AG09319 (cell line): ENCODE results near the gene TFPI.

Source experiments
- DNase-seq: peaks from one replicate; pipeline ENCODE4 v3.0.0-alpha.2; 2010; ENCODE audit warnings: low read depth; ENCODE audit errors: extremely low read depth
- TF ChIP-seq, protein P1 (sequence below): IDR thresholded peaks from 2 replicates; pipeline ENCODE4 v1.5.1; 2011; ENCODE audit warnings: low read depth, mild to moderate bottlenecking, inconsistent platforms, low read length, moderate library complexity

The TFPI gene

DNA sequence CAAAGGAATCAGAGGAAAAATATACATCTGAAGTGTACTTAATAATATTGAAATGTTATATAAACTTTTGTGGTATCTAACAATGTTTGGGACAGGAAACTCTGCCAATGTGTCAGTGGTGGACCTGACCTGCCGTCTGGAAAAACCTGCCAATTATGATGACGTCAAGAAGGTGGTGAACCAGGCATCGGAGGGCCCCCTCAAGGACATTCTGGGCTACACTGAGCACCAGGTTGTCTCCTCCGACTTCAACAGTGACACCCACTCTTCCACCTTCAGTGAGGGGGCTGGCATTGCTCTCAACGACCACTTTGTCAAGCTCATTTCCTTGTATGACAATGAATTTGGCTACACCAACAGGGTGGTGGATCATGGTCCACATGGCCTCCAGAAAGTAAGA lies 138.8 kb downstream of the TFPI start:
- DNase-seq, result no peak
- TF ChIP-seq, protein P1, sequence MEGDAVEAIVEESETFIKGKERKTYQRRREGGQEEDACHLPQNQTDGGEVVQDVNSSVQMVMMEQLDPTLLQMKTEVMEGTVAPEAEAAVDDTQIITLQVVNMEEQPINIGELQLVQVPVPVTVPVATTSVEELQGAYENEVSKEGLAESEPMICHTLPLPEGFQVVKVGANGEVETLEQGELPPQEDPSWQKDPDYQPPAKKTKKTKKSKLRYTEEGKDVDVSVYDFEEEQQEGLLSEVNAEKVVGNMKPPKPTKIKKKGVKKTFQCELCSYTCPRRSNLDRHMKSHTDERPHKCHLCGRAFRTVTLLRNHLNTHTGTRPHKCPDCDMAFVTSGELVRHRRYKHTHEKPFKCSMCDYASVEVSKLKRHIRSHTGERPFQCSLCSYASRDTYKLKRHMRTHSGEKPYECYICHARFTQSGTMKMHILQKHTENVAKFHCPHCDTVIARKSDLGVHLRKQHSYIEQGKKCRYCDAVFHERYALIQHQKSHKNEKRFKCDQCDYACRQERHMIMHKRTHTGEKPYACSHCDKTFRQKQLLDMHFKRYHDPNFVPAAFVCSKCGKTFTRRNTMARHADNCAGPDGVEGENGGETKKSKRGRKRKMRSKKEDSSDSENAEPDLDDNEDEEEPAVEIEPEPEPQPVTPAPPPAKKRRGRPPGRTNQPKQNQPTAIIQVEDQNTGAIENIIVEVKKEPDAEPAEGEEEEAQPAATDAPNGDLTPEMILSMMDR, result no peak
